Activated CD8-positive, alpha-beta T cell treated with anti-CD3 and anti-CD28 coated beads for 36 hours (primary cell): ENCODE data around the gene HOXA10. TPM values are rescaled to one million over a fixed set of nuclear protein-coding genes. Genes with fewer than 3 reads are reported as not detected.

ENCODE experiments used
- ATAC-seq: fragments of 200-7000 bp; cut with Tn5 transposase; one replicate; pipeline ENCODE4 v1.10.0; 2021; ENCODE audit warnings: mild to moderate bottlenecking, moderate library complexity
- CTCF ChIA-PET: fragments of 350-600 bp; sonication (Branson Sonifier 250); formaldehyde crosslinking; loops from one replicate; lab custom pipeline; 2021; ENCODE audit warnings: antibody characterized with exemption; lab: Charles Lee
- POLR2A ChIA-PET: fragments of 350-600 bp; sonication (Branson Sonifier 250); formaldehyde crosslinking; loops from one replicate; lab custom pipeline; 2021; ENCODE audit warnings: antibody characterized with exemption; lab: Charles Lee
- DNase-seq: peaks from one replicate; pipeline ENCODE4 v3.0.0-alpha.2; 2020
- H3K27ac Mint-ChIP-seq: one replicate; pipeline ENCODE4 v1.8.0; 2021; ENCODE audit warnings: mild to moderate bottlenecking, mixed read lengths
- H3K27me3 Mint-ChIP-seq: one replicate; pipeline ENCODE4 v1.8.0; 2021; ENCODE audit warnings: mixed read lengths
- H3K36me3 Mint-ChIP-seq: one replicate; pipeline ENCODE4 v1.8.0; 2021; ENCODE audit warnings: low read depth, mixed read lengths
- H3K4me1 Mint-ChIP-seq: one replicate; pipeline ENCODE4 v1.8.0; 2021; ENCODE audit warnings: low read depth, mixed read lengths
- H3K4me3 Mint-ChIP-seq: one replicate; pipeline ENCODE4 v1.8.0; 2021; ENCODE audit warnings: mild to moderate bottlenecking, moderate library complexity, mixed read lengths
- H3K9me3 Mint-ChIP-seq: one replicate; pipeline ENCODE4 v1.8.0; 2021; ENCODE audit warnings: mixed read lengths
- intact Hi-C: fragments of 100-400 bp; cut with micrococcal nuclease; formaldehyde crosslinking; loops from one replicate; pipeline ENCODE4 v1.10.0; 2022
- total RNA-seq, 2 experiments: library from RNA; stranded (reverse); gene quantifications; one replicate each; pipeline ENCODE4 v1.2.3, GENCODE V29; 2021
- TF ChIP-seq, protein P1 (sequence below): fragments of 200-600 bp; IDR thresholded peaks from one replicate; pipeline ENCODE4 v1.8.0; 2022; ENCODE audit warnings: antibody characterized with exemption, mild to moderate bottlenecking

HOXA10 gene
- total RNA-seq, 2 experiments from 2014 or later, result not detected

- peak; percentile 25 for ATAC-seq
- H3K27ac Mint-ChIP-seq, result peak within 1 kb of the TSS; percentile 57
Observed at GRCh38 chr7:27185013-27185853, 11.1 kb upstream of the HOXA10 start, which contains the start of gene HOXA11. TSS of gene HOXA11 (minus strand) at chr7:27185232. CDS start at chr7:27185144, 88 bp downstream.

DNA sequence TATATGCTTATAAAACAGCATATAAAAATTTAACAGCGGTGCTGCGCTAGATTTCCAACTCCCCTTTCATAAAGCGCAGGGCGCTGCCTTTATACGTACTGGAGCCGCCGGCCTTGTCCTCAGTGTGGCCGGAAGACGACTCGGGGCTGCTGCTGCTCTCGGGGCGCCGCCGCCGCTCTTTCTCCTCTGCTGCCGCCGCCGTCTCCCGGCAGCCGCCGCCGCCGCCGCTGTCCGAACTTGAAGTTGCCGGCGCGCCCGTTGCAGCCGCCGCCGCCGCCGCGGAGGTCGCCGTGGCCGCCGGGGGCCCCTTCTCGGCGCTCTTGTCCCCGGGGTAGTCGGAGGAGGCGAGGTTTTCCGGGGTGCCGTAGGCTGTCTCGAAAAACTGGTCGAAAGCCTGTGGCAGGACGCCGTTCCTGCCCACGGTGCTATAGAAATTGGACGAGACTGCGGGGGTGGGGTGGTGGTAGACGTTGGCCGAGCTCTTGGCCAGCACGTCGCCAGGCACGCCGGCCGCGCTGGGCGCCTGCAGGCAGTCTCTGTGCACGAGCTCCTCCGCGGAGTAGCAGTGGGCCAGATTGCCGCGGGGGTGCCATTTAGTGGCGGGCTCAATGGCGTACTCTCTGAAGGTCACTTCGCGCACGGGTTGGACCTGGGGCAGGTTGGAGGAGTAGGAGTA lies 10.4 kb upstream of the HOXA10 start:
- Mint-ChIP-seq H3K27me3 (peaks cover 70% of the 10 kb centered on the region), H3K4me3 (peak overlapping the region; percentile 59), H3K36me3 (no peaks in the 10 kb centered on the region), H3K9me3 (no peaks in the 10 kb centered on the region), H3K4me1 (peaks cover 35% of the 10 kb centered on the region), H3K27ac (peak overlapping the region; percentile 57)
- ChIA-PET CTCF (interaction anchor here (1.2 to 3.7 kb wide), 5 partner anchors 8 to 23 kb away, joined by 5 to 28 read pairs (median 7); no protein-coding TSS in a partner anchor), POLR2A (interaction anchor here (1.7 kb wide), 1 partner anchor 15 kb away, joined by 5 read pairs; no protein-coding TSS in a partner anchor)
- TF ChIP-seq, protein P1, sequence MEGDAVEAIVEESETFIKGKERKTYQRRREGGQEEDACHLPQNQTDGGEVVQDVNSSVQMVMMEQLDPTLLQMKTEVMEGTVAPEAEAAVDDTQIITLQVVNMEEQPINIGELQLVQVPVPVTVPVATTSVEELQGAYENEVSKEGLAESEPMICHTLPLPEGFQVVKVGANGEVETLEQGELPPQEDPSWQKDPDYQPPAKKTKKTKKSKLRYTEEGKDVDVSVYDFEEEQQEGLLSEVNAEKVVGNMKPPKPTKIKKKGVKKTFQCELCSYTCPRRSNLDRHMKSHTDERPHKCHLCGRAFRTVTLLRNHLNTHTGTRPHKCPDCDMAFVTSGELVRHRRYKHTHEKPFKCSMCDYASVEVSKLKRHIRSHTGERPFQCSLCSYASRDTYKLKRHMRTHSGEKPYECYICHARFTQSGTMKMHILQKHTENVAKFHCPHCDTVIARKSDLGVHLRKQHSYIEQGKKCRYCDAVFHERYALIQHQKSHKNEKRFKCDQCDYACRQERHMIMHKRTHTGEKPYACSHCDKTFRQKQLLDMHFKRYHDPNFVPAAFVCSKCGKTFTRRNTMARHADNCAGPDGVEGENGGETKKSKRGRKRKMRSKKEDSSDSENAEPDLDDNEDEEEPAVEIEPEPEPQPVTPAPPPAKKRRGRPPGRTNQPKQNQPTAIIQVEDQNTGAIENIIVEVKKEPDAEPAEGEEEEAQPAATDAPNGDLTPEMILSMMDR, result no peak
- intact Hi-C loops, result no loop called here
- ATAC-seq (peak; percentile 37), DNase-seq (peak; percentile 55)

More at GRCh38 chr7:27185013-27185853, 11.1 kb upstream of the HOXA10 start, which contains the start of gene HOXA11:
- H3K4me3 Mint-ChIP-seq, result peak within 1 kb of the TSS; percentile 59
- ChIA-PET POLR2A (interaction anchor here (0.6 to 1.7 kb wide), 2 partner anchors 14 to 26 kb away, joined by 4 to 5 read pairs; no protein-coding TSS in a partner anchor), CTCF (interaction anchor here (1.2 to 3.7 kb wide), 4 partner anchors 10 to 25 kb away, joined by 4 to 28 read pairs (median 8); no protein-coding TSS in a partner anchor)
- TF ChIP-seq, protein P1, result no peak
- no peaks in the 10 kb centered on the region for H3K9me3 Mint-ChIP-seq
- intact Hi-C loops, result no loop called here
- H3K27me3 Mint-ChIP-seq, result peaks cover 73% of the 10 kb centered on the region
- peak; percentile 48 for DNase-seq
- no peaks in the 10 kb centered on the region for H3K36me3 Mint-ChIP-seq
- peaks cover 34% of the 10 kb centered on the region for H3K4me1 Mint-ChIP-seq

DNA sequence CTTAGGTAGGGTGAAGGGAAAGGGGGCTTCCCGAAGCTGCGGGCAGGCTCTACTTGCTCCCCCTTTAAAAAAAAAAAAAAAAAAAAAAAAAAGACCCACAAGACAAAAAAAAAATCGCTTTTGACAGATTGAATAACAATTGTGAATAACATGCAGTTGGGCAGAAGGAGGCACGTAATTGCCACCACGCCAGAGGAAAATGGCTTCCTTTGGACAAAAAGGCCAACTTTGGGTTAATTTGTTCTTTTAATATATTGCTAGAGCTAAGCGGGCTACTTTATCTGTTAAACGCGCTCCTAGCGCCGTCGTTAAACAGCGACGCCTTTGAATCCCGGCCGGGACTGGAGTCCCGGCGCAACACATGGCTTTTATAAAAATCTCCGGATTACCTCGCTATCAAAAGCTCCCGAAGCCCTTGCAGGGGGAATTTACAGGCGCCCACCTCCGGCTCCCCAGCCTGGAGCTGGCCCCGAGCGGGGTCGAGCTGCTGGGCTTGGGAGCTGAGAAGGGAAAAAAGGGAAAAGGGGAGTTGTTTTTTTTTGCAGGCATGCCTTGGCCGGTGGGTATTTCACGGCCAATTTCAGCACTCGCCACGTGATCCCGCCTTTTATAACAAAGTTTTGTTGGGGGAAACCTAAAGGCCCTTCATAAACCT lies 9.7 kb upstream of the HOXA10 start:
- H3K27ac Mint-ChIP-seq, result no peak overlapping the region
- intact Hi-C loops, result no loop called here
- DNase-seq (no peak), ATAC-seq (no peak)
- no peaks in the 10 kb centered on the region for H3K9me3 Mint-ChIP-seq
- TF ChIP-seq, protein P1, result no peak
- peaks cover 71% of the 10 kb centered on the region for H3K27me3 Mint-ChIP-seq
- no peaks in the 10 kb centered on the region for H3K36me3 Mint-ChIP-seq
- peak overlapping the region; percentile 59 for H3K4me3 Mint-ChIP-seq
- H3K4me1 Mint-ChIP-seq, result peaks cover 34% of the 10 kb centered on the region
- CTCF ChIA-PET, result interaction anchor here (1.2 to 2.3 kb wide), 8 partner anchors 9 to 25 kb away, joined by 3 to 9 read pairs (median 6); no protein-coding TSS in a partner anchor
- POLR2A ChIA-PET, result interaction anchor here (0.6 kb wide), 1 partner anchor 1644 kb away, joined by 4 read pairs; no protein-coding TSS in a partner anchor

DNA sequence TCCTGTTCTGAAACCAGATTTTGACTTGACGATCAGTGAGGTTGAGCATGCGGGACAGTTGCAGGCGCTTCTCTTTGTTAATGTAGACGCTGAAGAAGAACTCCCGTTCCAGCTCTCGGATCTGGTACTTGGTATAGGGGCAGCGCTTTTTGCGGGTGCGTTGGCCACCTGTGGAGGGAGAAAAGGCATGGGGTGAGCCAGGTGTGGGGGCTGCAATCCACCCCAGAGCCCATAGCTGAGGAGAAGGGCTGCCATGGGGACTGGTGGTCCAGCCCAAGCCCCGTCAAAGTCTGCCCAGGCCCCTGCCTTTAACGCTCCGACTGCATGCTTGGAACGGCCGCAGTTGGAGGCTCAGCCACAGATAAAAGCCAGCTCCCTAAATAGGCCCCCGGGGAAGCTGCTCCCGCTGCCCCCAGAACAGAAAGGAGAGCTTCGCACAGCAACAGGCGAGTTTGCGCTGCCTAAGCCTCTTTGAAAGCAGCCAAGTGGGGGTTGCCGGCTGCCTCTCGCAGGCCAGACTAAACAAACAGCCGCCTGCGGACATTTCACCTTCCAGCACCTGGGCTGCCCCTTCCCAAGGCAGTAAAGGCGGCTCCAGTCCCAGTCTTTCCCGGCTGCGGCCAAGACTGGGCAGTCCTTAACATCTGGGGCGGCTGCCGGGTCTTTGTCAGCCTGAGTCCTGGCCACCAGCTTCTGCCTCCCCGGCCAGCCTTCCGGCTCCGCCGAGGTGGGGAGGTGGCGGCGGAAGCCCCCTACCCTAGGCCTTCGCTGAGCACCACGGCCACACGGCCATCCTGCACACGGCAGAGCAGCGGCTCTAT lies 9.0 kb upstream of the HOXA10 start:
- Mint-ChIP-seq H3K9me3 (no peaks in the 10 kb centered on the region), H3K27ac (no peak overlapping the region), H3K4me1 (peaks cover 26% of the 10 kb centered on the region), H3K27me3 (peaks cover 69% of the 10 kb centered on the region), H3K4me3 (peak overlapping the region; percentile 59), H3K36me3 (no peaks in the 10 kb centered on the region)
- ATAC-seq (no peak), DNase-seq (no peak)
- TF ChIP-seq, protein P1, result no peak
- ChIA-PET POLR2A (no interaction called here), CTCF (interaction anchor here (1.2 to 2.3 kb wide), 8 partner anchors 9 to 24 kb away, joined by 3 to 9 read pairs (median 6); no protein-coding TSS in a partner anchor)
- intact Hi-C loops, result no loop called here
